ENCODE measurements around the gene ACOX2. TPM values are rescaled to one million over a fixed set of nuclear protein-coding genes. Genes with fewer than 3 reads are reported as not detected.

ACOX2 gene
- total RNA-seq, 1 experiment from 2014 or later, result 9.5 TPM

DNA sequence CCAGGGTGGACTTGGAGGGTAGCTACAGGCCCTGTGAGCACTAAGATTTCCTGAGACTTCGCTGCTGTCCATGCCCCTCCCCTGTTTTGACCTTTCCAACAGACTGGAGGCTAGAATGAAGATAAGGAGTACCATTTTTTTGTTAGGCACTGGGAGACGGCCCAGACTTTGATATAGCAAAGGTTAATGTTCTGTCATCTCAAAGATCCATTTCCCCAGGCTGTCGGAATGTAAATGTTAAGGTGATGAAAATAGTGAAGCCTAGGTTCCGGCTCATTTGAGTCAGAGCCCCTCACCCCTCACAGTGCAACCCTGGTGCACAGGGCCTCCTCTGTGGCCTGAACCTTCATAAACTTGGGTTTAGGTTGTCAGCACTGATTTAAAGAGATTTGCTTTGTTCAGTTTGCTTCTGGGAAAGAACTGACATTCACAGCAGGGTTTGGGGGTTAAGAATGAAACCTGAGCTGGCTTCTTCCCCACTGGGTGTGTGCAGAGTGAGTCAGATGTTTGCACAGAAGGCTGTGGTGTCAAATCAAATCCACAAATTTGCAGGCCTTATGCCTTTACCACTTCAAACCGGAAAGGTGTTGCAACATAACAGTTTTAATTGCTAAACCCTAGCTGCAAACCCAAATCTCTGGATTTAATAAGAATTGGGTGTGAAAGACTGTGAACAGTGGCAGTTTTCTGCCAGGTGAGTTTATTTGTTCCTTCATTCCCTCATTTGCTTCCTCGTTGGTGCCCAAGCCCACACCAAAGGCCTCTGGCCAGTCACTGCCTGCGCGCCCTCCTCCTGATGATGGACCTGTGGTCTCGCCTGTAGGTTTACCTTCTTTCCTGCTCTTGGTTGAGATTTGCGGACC, 65.7 kb downstream of the ACOX2 start:
- BruUV-seq (replicated peaks), result TSS peak; percentile 55
- intact Hi-C loops (cut with micrococcal nuclease; ENCODE audit: unreplicated experiment), result loop anchor here (2.0 kb wide), 2 partner anchors 20 to 66 kb away; partner anchors contain the start of gene ACOX2
- Histone ChIP-seq H3K4me1 (peaks cover 35% of the 10 kb centered on the region), H3K36me3 (ENCODE audit: control insufficient read depth, insufficient read depth, low read length) (no peaks in the 10 kb centered on the region), H3K27me3 (replicated peaks; ENCODE audit: control insufficient read depth, insufficient read depth, low read length) (no peaks in the 10 kb centered on the region), H3K4me3 (ENCODE audit: low read depth, low read length) (no peak overlapping the region), H3K9me3 (no peaks in the 10 kb centered on the region)
- Mint-ChIP-seq H3K27me3 (ENCODE audit: insufficient read depth, unreplicated experiment) (no peaks in the 10 kb centered on the region), H3K4me3 (ENCODE audit: unreplicated experiment) (no peak overlapping the region), H3K9me3 (ENCODE audit: unreplicated experiment) (no peaks in the 10 kb centered on the region), H3K27ac (ENCODE audit: unreplicated experiment) (peak overlapping the region; percentile 73), H3K4me1 (ENCODE audit: low read depth, unreplicated experiment) (peaks cover 14% of the 10 kb centered on the region), H3K36me3 (ENCODE audit: insufficient read depth, unreplicated experiment) (no peaks in the 10 kb centered on the region)
- TF ChIP-seq, protein P1, sequence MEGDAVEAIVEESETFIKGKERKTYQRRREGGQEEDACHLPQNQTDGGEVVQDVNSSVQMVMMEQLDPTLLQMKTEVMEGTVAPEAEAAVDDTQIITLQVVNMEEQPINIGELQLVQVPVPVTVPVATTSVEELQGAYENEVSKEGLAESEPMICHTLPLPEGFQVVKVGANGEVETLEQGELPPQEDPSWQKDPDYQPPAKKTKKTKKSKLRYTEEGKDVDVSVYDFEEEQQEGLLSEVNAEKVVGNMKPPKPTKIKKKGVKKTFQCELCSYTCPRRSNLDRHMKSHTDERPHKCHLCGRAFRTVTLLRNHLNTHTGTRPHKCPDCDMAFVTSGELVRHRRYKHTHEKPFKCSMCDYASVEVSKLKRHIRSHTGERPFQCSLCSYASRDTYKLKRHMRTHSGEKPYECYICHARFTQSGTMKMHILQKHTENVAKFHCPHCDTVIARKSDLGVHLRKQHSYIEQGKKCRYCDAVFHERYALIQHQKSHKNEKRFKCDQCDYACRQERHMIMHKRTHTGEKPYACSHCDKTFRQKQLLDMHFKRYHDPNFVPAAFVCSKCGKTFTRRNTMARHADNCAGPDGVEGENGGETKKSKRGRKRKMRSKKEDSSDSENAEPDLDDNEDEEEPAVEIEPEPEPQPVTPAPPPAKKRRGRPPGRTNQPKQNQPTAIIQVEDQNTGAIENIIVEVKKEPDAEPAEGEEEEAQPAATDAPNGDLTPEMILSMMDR (IDR thresholded peaks at IDR 0.05; ENCODE audit: insufficient read depth in 1 of 2, low read depth in 1 of 2, low read length in 1 of 2, severe bottlenecking in 1 of 2, unreplicated experiment in 1 of 2), result no peak
- ChIA-PET POLR2A (interaction anchor here (1.0 kb wide), 1 partner anchor 38 kb away, joined by 3 read pairs; no protein-coding TSS in a partner anchor), CTCF (interaction anchor here (1.2 kb wide), 1 partner anchor 165 kb away, joined by 3 read pairs; the partner anchor contains the start of genes HTD2 and RPP14)
- peak; percentile 78 to 86 for DNase-seq

DNA sequence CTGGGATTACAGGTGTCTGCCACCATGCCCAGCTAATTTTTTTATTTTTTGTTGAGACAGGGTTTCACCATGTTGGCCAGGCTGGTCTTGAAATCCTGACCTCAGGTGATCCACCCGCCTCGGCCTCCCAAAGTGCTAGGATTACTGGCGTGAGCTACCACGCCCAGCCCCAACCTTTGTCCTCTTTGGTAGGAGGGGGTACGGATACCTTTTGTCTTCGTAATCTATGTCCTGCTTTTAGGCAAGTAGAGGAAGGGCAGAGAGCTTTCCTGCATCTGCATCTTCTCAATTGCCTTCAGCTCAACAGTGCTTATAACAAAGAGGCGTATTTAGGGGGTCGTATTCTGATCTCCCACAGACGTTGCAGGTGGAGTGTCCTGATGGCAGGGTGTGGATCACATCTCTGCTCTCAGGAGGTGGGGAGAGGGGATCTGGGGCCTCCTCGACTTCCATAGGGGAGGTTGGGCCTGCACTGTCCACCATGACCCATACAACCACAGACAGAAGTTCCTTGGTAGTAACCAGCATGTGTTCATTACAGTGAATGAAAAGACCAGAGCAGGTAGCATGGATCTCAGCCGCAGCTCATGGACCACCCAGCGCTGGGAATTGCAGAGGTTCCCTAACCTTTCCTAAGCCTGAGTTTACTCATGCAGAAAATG, 66.5 kb downstream of the ACOX2 start:
- no peak overlapping the region for H3K4me3 Mint-ChIP-seq (ENCODE audit: unreplicated experiment)
- CTCF ChIA-PET, result interaction anchor here (0.8 to 1.2 kb wide), 2 partner anchors 9 to 164 kb away, joined by 3 read pairs; partner anchors contain the start of genes HTD2 and RPP14
- no peaks in the 10 kb centered on the region for H3K27me3 ChIP-seq (replicated peaks; ENCODE audit: control insufficient read depth, insufficient read depth, low read length)
- H3K36me3 Mint-ChIP-seq (ENCODE audit: insufficient read depth, unreplicated experiment), result no peaks in the 10 kb centered on the region
- H3K36me3 ChIP-seq (ENCODE audit: control insufficient read depth, insufficient read depth, low read length), result no peaks in the 10 kb centered on the region
- no peak for DNase-seq
- peaks cover 35% of the 10 kb centered on the region for H3K4me1 ChIP-seq
- BruUV-seq (replicated peaks), result no TSS peak
- no peaks in the 10 kb centered on the region for H3K9me3 Mint-ChIP-seq (ENCODE audit: unreplicated experiment)
- H3K9me3 ChIP-seq, result no peaks in the 10 kb centered on the region
- POLR2A ChIA-PET, result interaction anchor here (1.0 kb wide), 1 partner anchor 37 kb away, joined by 3 read pairs; no protein-coding TSS in a partner anchor
- intact Hi-C loops (cut with micrococcal nuclease; ENCODE audit: unreplicated experiment), result loop anchor here (2.0 kb wide), 2 partner anchors 20 to 66 kb away; partner anchors contain the start of gene ACOX2
- TF ChIP-seq, protein P1 (IDR thresholded peaks at IDR 0.05; ENCODE audit: insufficient read depth in 1 of 2, low read depth in 1 of 2, low read length in 1 of 2, severe bottlenecking in 1 of 2, unreplicated experiment in 1 of 2), result no peak
- no peak overlapping the region for H3K4me3 ChIP-seq (ENCODE audit: low read depth, low read length)
- peak overlapping the region; percentile 73 for H3K27ac Mint-ChIP-seq (ENCODE audit: unreplicated experiment)
- peaks cover 14% of the 10 kb centered on the region for H3K4me1 Mint-ChIP-seq (ENCODE audit: low read depth, unreplicated experiment)
- H3K27me3 Mint-ChIP-seq (ENCODE audit: insufficient read depth, unreplicated experiment), result no peaks in the 10 kb centered on the region

DNA sequence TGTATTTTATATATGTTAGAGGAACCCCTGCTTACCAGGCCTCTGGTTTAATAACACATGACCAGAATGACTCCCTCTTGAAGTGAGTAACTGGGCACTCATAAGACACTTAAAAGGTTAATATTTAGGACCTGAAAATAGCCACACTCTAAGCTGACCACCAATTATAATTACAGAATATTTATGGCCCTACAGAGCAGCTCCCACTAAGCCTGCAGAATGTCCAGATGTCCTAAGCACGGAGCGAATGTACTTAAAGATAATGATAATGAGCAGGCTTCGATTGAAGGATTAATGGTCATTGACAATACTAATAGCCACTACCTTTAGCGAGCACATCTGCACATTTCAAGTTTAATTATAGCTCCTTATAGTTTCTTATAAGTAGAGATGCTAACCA, 67.9 kb downstream of the ACOX2 start:
- H3K9me3 Mint-ChIP-seq (ENCODE audit: unreplicated experiment), result no peaks in the 10 kb centered on the region

More for the DNA sequence above, 67.9 kb downstream of the ACOX2 start:
- Mint-ChIP-seq H3K36me3 (ENCODE audit: insufficient read depth, unreplicated experiment) (no peaks in the 10 kb centered on the region), H3K27me3 (ENCODE audit: insufficient read depth, unreplicated experiment) (no peaks in the 10 kb centered on the region), H3K4me3 (ENCODE audit: unreplicated experiment) (no peak overlapping the region), H3K4me1 (ENCODE audit: low read depth, unreplicated experiment) (peaks cover 14% of the 10 kb centered on the region), H3K27ac (ENCODE audit: unreplicated experiment) (no peak overlapping the region)
- Histone ChIP-seq H3K4me3 (ENCODE audit: low read depth, low read length) (no peak overlapping the region), H3K27me3 (replicated peaks; ENCODE audit: control insufficient read depth, insufficient read depth, low read length) (no peaks in the 10 kb centered on the region), H3K4me1 (peaks cover 36% of the 10 kb centered on the region), H3K36me3 (ENCODE audit: control insufficient read depth, insufficient read depth, low read length) (no peaks in the 10 kb centered on the region), H3K9me3 (no peaks in the 10 kb centered on the region)
- POLR2A ChIA-PET, result no interaction called here
- DNase-seq, result no peak
- no TSS peak for BruUV-seq (replicated peaks)
- intact Hi-C loops (cut with micrococcal nuclease; ENCODE audit: unreplicated experiment), result no loop called here
- CTCF ChIA-PET, result no interaction called here
- TF ChIP-seq, protein P1 (IDR thresholded peaks at IDR 0.05; ENCODE audit: insufficient read depth in 1 of 2, low read depth in 1 of 2, low read length in 1 of 2, severe bottlenecking in 1 of 2, unreplicated experiment in 1 of 2), result no peak

Data from Caco-2 (cell line).